ENCODE results near the gene PPP1R37.
A peak's percentile ranks its signal among the peaks of the same experiment; 100 is the strongest.
"Not testable (repeated sequence)": the region's sequence is repeated elsewhere in the genome, so short reads cannot be mapped to it uniquely, and the experiment has no call there.

PPP1R37 gene

GRCh38 chr19:45115809-45116615, 23.0 kb downstream of the PPP1R37 start:
- no peak for DNase-seq (ENCODE audit: low read depth)
- TF ChIP-seq, protein P1, sequence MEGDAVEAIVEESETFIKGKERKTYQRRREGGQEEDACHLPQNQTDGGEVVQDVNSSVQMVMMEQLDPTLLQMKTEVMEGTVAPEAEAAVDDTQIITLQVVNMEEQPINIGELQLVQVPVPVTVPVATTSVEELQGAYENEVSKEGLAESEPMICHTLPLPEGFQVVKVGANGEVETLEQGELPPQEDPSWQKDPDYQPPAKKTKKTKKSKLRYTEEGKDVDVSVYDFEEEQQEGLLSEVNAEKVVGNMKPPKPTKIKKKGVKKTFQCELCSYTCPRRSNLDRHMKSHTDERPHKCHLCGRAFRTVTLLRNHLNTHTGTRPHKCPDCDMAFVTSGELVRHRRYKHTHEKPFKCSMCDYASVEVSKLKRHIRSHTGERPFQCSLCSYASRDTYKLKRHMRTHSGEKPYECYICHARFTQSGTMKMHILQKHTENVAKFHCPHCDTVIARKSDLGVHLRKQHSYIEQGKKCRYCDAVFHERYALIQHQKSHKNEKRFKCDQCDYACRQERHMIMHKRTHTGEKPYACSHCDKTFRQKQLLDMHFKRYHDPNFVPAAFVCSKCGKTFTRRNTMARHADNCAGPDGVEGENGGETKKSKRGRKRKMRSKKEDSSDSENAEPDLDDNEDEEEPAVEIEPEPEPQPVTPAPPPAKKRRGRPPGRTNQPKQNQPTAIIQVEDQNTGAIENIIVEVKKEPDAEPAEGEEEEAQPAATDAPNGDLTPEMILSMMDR (IDR thresholded peaks at IDR 0.05; ENCODE audit: insufficient read depth, low read depth, low read length, missing control alignments) = no peak
- no peak overlapping the region for H3K4me3 ChIP-seq (ENCODE audit: low read length)

- no peak overlapping the region for H3K4me3 ChIP-seq (ENCODE audit: low read length)
- DNase-seq (ENCODE audit: low read depth) = no peak
- TF ChIP-seq, protein P1 (IDR thresholded peaks at IDR 0.05; ENCODE audit: insufficient read depth, low read depth, low read length, missing control alignments) = no peak
These were observed 24.2 kb downstream of the PPP1R37 start for GRCh38 chr19:45117167-45117594.

- no peak for DNase-seq (ENCODE audit: low read depth)
- no peak overlapping the region for H3K4me3 ChIP-seq (ENCODE audit: low read length)
- TF ChIP-seq, protein P1 (IDR thresholded peaks at IDR 0.05; ENCODE audit: insufficient read depth, low read depth, low read length, missing control alignments) = no peak
These were observed 24.7 kb downstream of the PPP1R37 start for GRCh38 chr19:45117671-45118070.

- TF ChIP-seq, protein P1 (IDR thresholded peaks at IDR 0.05; ENCODE audit: insufficient read depth, low read depth, low read length, missing control alignments) = no peak
- no peak for DNase-seq (ENCODE audit: low read depth)
- H3K4me3 ChIP-seq (ENCODE audit: low read length) = no peak overlapping the region
These were observed 25.1 kb downstream of the PPP1R37 start for GRCh38 chr19:45118106-45118505.

DNA sequence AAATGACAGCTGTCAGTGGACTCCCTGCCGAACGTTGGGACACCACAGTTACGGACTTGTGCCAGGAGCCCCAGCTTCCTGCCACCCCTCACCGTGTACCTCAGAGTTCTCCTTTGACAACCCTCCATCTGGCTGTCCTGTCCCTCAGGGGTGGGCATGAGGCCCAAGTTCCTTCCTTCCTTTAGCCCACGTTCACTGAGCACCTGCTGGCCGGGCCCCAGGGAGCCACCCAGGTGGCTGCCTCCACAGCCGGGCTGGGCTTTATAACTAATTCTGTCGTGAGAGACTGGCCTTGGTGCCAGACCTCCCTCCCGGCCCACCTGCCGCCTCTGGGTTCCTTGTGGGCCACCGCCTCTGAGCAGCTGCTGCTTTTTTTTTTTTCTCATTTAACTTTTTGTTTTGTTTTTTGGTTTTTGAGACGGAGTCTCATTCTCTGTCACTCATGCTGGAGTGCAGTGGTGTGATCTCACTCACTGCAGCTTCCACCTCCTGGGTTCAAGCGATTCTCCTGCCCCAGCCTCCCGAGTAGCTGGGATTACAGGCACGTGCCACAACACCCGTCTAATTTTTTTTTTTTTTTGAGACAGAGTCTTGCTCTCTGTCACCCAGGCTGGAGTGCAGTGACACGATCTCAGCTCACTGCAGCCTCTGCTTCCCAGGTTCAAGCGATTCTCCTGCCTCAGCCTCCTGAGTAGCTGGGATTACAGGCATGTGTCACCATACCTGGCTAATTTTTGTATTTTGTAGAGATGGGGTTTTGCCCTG, 25.8 kb downstream of the PPP1R37 start:
- not testable (repeated sequence) for H3K4me3 ChIP-seq (ENCODE audit: low read length)

DNA sequence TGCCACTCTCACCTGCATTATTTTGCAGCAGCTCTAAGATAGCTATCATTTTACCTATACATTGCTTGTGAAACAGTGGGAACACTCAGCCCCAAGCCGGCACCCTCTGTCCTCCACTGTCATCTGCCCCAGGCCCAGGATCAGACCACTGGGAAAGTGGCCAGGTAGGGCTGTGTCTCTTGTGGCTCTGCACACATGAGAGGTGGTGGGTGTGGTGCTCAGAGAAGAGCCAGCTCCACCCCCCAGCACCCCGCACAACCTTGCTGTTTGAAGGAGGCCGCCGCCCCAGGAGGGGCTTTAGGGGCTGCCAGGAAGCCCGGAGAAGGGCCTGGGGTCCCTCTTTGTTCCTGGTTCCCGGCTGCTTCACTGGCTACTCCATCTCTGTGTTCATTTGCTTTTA, 26.6 kb downstream of the PPP1R37 start:
- TF ChIP-seq, protein P1 (IDR thresholded peaks at IDR 0.05; ENCODE audit: insufficient read depth, low read depth, low read length, missing control alignments) = no peak

More for the DNA sequence above, 25.8 kb downstream of the PPP1R37 start:
- DNase-seq (ENCODE audit: low read depth) = not testable (repeated sequence)

DNA sequence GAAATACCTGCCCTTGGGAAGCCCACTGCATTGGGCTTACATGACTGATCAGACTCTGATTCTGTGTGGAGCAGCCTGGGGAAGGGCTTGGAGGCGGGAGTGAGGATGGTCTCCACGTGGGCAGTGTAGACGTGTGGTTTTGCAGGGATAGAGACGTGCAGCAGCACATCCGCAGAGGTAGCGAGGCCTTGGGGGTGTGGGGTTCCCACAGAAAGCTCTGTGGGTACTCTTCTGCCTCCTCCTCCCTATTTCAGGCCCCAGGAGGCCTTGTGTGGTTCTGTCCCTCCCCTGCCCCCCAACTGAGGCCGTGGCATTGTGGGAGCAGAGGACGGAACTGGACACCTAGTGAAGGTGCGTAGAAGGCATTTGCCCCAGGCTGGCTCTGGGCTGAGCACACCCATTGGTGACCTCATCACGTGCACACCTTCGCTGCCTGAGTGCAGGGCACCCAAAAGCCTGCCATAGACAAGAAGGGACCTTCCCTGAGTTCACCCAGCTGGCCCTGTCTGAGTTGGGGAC, 28.9 kb downstream of the PPP1R37 start:
- H3K4me3 ChIP-seq (ENCODE audit: low read length) = no peak overlapping the region
- TF ChIP-seq, protein P1 (IDR thresholded peaks at IDR 0.05; ENCODE audit: insufficient read depth, low read depth, low read length, missing control alignments) = no peak
- peak; percentile 29 for DNase-seq (ENCODE audit: low read depth)

More for the DNA sequence above, 26.6 kb downstream of the PPP1R37 start:
- DNase-seq (ENCODE audit: low read depth) = no peak
- H3K4me3 ChIP-seq (ENCODE audit: low read length) = no peak overlapping the region
